B cell (primary cell): Measurements from ENCODE around the gene SPRYD3. TPM values are rescaled to one million over a fixed set of nuclear protein-coding genes. Genes with fewer than 3 reads are reported as not detected.

Experiments used
- ATAC-seq: fragments of 200-7000 bp; cut with Tn5 transposase; one replicate; pipeline ENCODE4 v1.10.0; 2021; ENCODE audit warnings: low read depth, mild to moderate bottlenecking, moderate number of reproducible peaks, moderate library complexity
- CTCF ChIA-PET: fragments of 350-600 bp; sonication (Branson Sonifier 250); formaldehyde crosslinking; loops from one replicate; lab custom pipeline; 2021; ENCODE audit warnings: antibody characterized with exemption, inconsistent platforms; lab: Charles Lee
- POLR2A ChIA-PET: fragments of 350-600 bp; sonication (Branson Sonifier 250); formaldehyde crosslinking; loops from one replicate; lab custom pipeline; 2021; ENCODE audit warnings: antibody characterized with exemption; lab: Charles Lee
- DNase-seq: peaks from one replicate; pipeline ENCODE4 v3.0.0; 2013
- H2AFZ ChIP-seq: 2 replicates; pipeline ENCODE4 v1.6.1; 2012; ENCODE audit warnings: mild to moderate bottlenecking, low read depth, low read length; ENCODE audit not compliant: insufficient read depth, poor library complexity, severe bottlenecking
- H3K27ac ChIP-seq, 2 donors: 1 replicate in 1 of 2; 2 replicates in 1 of 2; pipeline ENCODE4 v1.5.1; 2012 to 2013; ENCODE audit warnings: low read length in 2 of 2, mild to moderate bottlenecking in 2 of 2, moderate library complexity in 1 of 2
- H3K27me3 ChIP-seq, 4 experiments: fragments of 200-600 bp in 1 of 4; sonication (generic) in 1 of 4; replicated peaks in 1 of 4; 1 replicate in 2 of 4; 2 replicates in 2 of 4; pipeline versions ENCODE4 v1.6.1 to v1.7.0; 2013 to 2016; ENCODE audit warnings: low read length in 3 of 4, mild to moderate bottlenecking in 2 of 4, mixed read lengths in 1 of 4, moderate library complexity in 1 of 4; ENCODE audit not compliant: insufficient read depth in 4 of 4, control insufficient read depth in 3 of 4; ENCODE audit errors: control extremely low read depth in 1 of 4
- H3K36me3 ChIP-seq, 2 experiments: replicated peaks in 1 of 2; 1 replicate in 1 of 2; 2 replicates in 1 of 2; pipeline versions ENCODE4 v1.6.1 to v1.7.1; 2013; ENCODE audit warnings: low read length in 1 of 2; ENCODE audit not compliant: insufficient read depth in 2 of 2, control insufficient read depth in 1 of 2; ENCODE audit errors: control extremely low read depth in 1 of 2, extremely low read depth in 1 of 2
- H3K4me1 ChIP-seq, 2 donors: fragments of 200-600 bp in 1 of 2; sonication (generic) in 1 of 2; 1 replicate in 1 of 2; 2 replicates in 1 of 2; pipeline versions ENCODE4 v1.5.1 to v1.6.1; 2013 to 2017; ENCODE audit warnings: low read length in 2 of 2; ENCODE audit not compliant: control insufficient read depth in 2 of 2, insufficient read depth in 2 of 2
- H3K4me2 ChIP-seq: replicated peaks from 2 replicates; pipeline ENCODE3; 2012; ENCODE audit warnings: mild to moderate bottlenecking, low read depth, low read length; ENCODE audit not compliant: poor library complexity, severe bottlenecking
- H3K4me3 ChIP-seq, 5 experiments: fragments of 200-600 bp in 1 of 5; sonication (generic) in 1 of 5; 1 replicate in 3 of 5; 2 replicates in 2 of 5; pipeline versions ENCODE4 v1.5.1 to v1.7.0; 2011 to 2016; ENCODE audit warnings: low read length in 4 of 5, mild to moderate bottlenecking in 4 of 5, low read depth in 2 of 5, control low read depth in 1 of 5, moderate library complexity in 1 of 5; ENCODE audit not compliant: insufficient read depth in 1 of 5; ENCODE audit errors: control extremely low read depth in 1 of 5, extremely low read depth in 1 of 5
- H3K79me2 ChIP-seq: fragments of 200-600 bp; sonication (generic); one replicate; pipeline ENCODE4 v1.6.0; 2016; ENCODE audit warnings: low read length; ENCODE audit not compliant: control insufficient read depth, insufficient read depth
- H3K9ac ChIP-seq: fragments of 200-600 bp; sonication (generic); 2 replicates; pipeline ENCODE4 v1.6.1; 2017; ENCODE audit warnings: mild to moderate bottlenecking, low read length, moderate library complexity
- H3K9me3 ChIP-seq, 3 donors: one replicate each; pipeline versions ENCODE4 v1.6.1 to v1.7.1; 2013; ENCODE audit warnings: low read length in 2 of 3; ENCODE audit not compliant: control insufficient read depth in 2 of 3, insufficient read depth in 1 of 3; ENCODE audit errors: control extremely low read depth in 1 of 3
- H4K20me1 ChIP-seq: 2 replicates; pipeline ENCODE4 v1.6.0; 2012; ENCODE audit warnings: mild to moderate bottlenecking, low read length; ENCODE audit not compliant: insufficient read depth, control insufficient read depth, poor library complexity, severe bottlenecking
- H3K27ac Mint-ChIP-seq: one replicate; pipeline ENCODE4 v1.8.0; 2021; ENCODE audit warnings: mixed read lengths
- H3K27me3 Mint-ChIP-seq: one replicate; pipeline ENCODE4 v1.8.0; 2021; ENCODE audit warnings: mixed read lengths
- H3K4me1 Mint-ChIP-seq: one replicate; pipeline ENCODE4 v1.8.0; 2021; ENCODE audit warnings: mixed read lengths
- H3K4me3 Mint-ChIP-seq: one replicate; pipeline ENCODE4 v1.8.0; 2021; ENCODE audit warnings: mixed read lengths
- H3K9me3 Mint-ChIP-seq: one replicate; pipeline ENCODE4 v1.8.0; 2022; ENCODE audit warnings: mixed read lengths; ENCODE audit not compliant: insufficient read depth
- CTCF ChIP-seq: fragments of 200-600 bp; IDR thresholded peaks from one replicate; pipeline ENCODE4 v1.8.0; 2022; ENCODE audit warnings: antibody characterized with exemption, mild to moderate bottlenecking
- EZH2 ChIP-seq: IDR thresholded peaks from 2 replicates; pipeline ENCODE4 v1.6.1; 2012; ENCODE audit warnings: borderline replicate concordance, low read depth, mild to moderate bottlenecking, moderate library complexity, low read length; ENCODE audit not compliant: insufficient read depth, poor library complexity, severe bottlenecking
- WGBS: methylation state at CpG from one replicate; pipeline ENCODE4 v1.1.5; 2013; ENCODE audit warnings: missing lambda C conversion rate; ENCODE audit not compliant: insufficient coverage; 5-methylcytosine and 5-hydroxymethylcytosine counted together
- intact Hi-C: fragments of 100-400 bp; cut with micrococcal nuclease; formaldehyde crosslinking; loops from one replicate; pipeline ENCODE4 v1.10.0; 2022
- polyA plus RNA-seq: library from polyadenylated mRNA; depleted of rRNA; stranded (reverse); fragments of >200 nt; gene quantifications from 2 replicates; pipeline ENCODE4 v1.2.3, GENCODE V29; 2012
- total RNA-seq, 2 donors: library from RNA; stranded (reverse); fragments of 120-200 nt in 1 of 2; gene quantifications; 1 replicate in 1 of 2; 2 replicates in 1 of 2; pipeline versions ENCODE4 v1.2.3 to v1.2.4, GENCODE V29; 2013 to 2022

Gene SPRYD3
- total and polyA plus RNA-seq, 2 donors (not counting 1 experiment from before 2014, with no cell fraction given), result 15.9 to 43.3 TPM

- H3K9ac ChIP-seq, result no peak overlapping the region
- intact Hi-C loops, result loop anchor here (5.0 kb wide), 1 partner anchor 129 kb away; no protein-coding TSS in a partner anchor
- CTCF ChIA-PET, result interaction anchor here (0.6 to 14.1 kb wide), 8 partner anchors 11 to 188 kb away, joined by 3 to 344 read pairs (median 6); partner anchors contain the start of genes IGFBP6, SOAT2 and SPRYD3
- Mint-ChIP-seq H3K27ac (peak overlapping the region; percentile 6), H3K27me3 (no peaks in the 10 kb centered on the region), H3K9me3 (no peaks in the 10 kb centered on the region), H3K4me3 (no peak overlapping the region), H3K4me1 (peaks cover 17% of the 10 kb centered on the region)
- H3K27ac ChIP-seq, result no peak overlapping the region
- 96% methylated on average over 13 of the region's 13 CpGs for WGBS
- POLR2A ChIA-PET, result interaction anchor here (2.1 kb wide), 1 partner anchor 11 kb away, joined by 5 read pairs; the partner anchor contains the start of gene SPRYD3
- peaks cover 6 to 18% of the 10 kb centered on the region in 2 donors for H3K4me1 ChIP-seq
- H3K9me3 ChIP-seq, result no peaks in the 10 kb centered on the region
- H3K79me2 ChIP-seq, result peaks cover 8% of the 10 kb centered on the region
- no peak for TF ChIP-seq CTCF
- TF ChIP-seq EZH2, result no peak
- no peak overlapping the region for H2AFZ ChIP-seq
- ATAC-seq (no peak), DNase-seq (no peak)
- H3K4me2 ChIP-seq, result no peak overlapping the region
- H3K27me3 ChIP-seq, result no peaks in the 10 kb centered on the region
- peaks cover 0 to 77% of the 10 kb centered on the region in 2 experiments for H3K36me3 ChIP-seq
- peaks cover 39% of the 10 kb centered on the region for H4K20me1 ChIP-seq
- no peak overlapping the region for H3K4me3 ChIP-seq
Measured at GRCh38 chr12:53067993-53068770, 11.0 kb downstream of the SPRYD3 start.
